ENCODE data around the gene PSMD3.

DNA sequence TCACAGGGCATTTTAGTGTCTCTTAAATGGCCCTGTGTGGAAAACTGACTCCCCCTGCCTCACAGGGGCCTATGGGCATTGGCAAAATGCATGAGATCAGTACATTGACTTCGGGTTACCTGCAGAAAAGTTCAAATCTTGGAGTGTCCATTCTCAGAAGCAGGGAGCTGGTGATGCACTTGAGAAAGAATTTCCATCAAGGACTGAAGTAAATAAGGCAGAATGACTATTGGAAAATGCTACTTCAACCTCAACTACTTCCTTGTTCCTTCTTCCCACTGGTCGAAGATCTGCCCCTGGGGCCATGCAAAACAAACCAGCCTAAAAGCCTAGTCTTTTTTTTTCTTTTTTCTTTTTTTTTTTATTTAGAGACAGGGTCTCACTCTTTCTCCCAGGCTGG is 31.6 kb upstream of the PSMD3 start:
- TF ChIP-seq POLR2A (IDR thresholded peaks at IDR 0.05) = no peak
- TF ChIP-seq, protein P1, sequence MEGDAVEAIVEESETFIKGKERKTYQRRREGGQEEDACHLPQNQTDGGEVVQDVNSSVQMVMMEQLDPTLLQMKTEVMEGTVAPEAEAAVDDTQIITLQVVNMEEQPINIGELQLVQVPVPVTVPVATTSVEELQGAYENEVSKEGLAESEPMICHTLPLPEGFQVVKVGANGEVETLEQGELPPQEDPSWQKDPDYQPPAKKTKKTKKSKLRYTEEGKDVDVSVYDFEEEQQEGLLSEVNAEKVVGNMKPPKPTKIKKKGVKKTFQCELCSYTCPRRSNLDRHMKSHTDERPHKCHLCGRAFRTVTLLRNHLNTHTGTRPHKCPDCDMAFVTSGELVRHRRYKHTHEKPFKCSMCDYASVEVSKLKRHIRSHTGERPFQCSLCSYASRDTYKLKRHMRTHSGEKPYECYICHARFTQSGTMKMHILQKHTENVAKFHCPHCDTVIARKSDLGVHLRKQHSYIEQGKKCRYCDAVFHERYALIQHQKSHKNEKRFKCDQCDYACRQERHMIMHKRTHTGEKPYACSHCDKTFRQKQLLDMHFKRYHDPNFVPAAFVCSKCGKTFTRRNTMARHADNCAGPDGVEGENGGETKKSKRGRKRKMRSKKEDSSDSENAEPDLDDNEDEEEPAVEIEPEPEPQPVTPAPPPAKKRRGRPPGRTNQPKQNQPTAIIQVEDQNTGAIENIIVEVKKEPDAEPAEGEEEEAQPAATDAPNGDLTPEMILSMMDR (IDR thresholded peaks at IDR 0.05) = no peak
- no peak for TF ChIP-seq EP300 (IDR thresholded peaks at IDR 0.05)
